Activated T-helper 9 cell treated with anti-CD3 and anti-CD28 coated beads, Interleukin-2, amount 50 U/mL, for 16 hours (primary cell): Measurements from ENCODE around the gene FER1L5.

ENCODE experiments used
- DNase-seq: peaks from one replicate; pipeline ENCODE4 v3.0.0-alpha.2; 2020; ENCODE audit warnings: low read depth

The FER1L5 gene

GRCh38 chr2:96681540-96681939 is 39.0 kb downstream of the FER1L5 start:
- DNase-seq: no peak

GRCh38 chr2:96683307-96683706 is 40.7 kb downstream of the FER1L5 start:
- DNase-seq: no peak

GRCh38 chr2:96683972-96684820 is 41.6 kb downstream of the FER1L5 start:
- DNase-seq: no peak

GRCh38 chr2:96684883-96685576 is 42.5 kb downstream of the FER1L5 start:
- DNase-seq: no peak

GRCh38 chr2:96685577-96686459 is 43.3 kb downstream of the FER1L5 start:
- no peak for DNase-seq

GRCh38 chr2:96687266-96687665 is 44.7 kb downstream of the FER1L5 start:
- no peak for DNase-seq

GRCh38 chr2:96687711-96688640 is 45.4 kb downstream of the FER1L5 start:
- no peak for DNase-seq

GRCh38 chr2:96688649-96689430 is 46.3 kb downstream of the FER1L5 start:
- no peak for DNase-seq

GRCh38 chr2:96689431-96689991 is 46.9 kb downstream of the FER1L5 start:
- DNase-seq: no peak

- no peak for DNase-seq
These were observed 47.9 kb downstream of the FER1L5 start for GRCh38 chr2:96690306-96691021.

GRCh38 chr2:96691022-96691612 is 48.6 kb downstream of the FER1L5 start:
- no peak for DNase-seq

- DNase-seq: no peak
These were observed 49.8 kb downstream of the FER1L5 start for GRCh38 chr2:96692094-96692971.

GRCh38 chr2:96693286-96694200 is 51.0 kb downstream of the FER1L5 start:
- no peak for DNase-seq

- no peak for DNase-seq
These were observed 51.7 kb downstream of the FER1L5 start for GRCh38 chr2:96694279-96694678.

GRCh38 chr2:96694816-96695455 is 52.4 kb downstream of the FER1L5 start:
- DNase-seq: no peak

GRCh38 chr2:96695602-96696001 is 53.0 kb downstream of the FER1L5 start:
- no peak for DNase-seq
